ENCODE measurements around the gene PCDHB14.

DNA sequence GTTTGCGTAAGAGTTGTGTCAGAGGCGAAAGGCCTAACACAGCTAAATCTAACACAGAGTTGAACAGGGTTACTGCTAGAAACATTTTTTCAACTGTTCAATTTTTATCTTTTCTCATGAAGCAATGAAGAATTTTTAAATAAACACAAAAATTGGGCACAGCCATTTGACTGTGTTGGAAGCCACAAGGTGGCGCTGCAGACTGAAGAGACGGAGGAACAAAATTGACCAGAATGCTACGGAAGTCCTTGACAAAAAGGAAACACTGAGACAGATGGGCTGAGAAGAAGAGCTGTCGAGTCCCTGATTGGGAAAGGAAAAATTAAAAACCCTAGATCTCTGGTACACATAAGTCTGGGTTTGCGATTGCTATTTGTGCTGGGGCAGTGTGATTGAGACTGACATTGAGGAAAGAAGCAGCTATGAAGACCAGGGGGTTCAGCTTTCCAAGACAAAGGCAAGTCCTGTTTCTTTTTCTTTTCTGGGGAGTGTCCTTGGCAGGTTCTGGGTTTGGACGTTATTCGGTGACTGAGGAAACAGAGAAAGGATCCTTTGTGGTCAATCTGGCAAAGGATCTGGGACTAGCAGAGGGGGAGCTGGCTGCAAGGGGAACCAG is 36.1 kb upstream of the PCDHB14 start, which contains the start of gene PCDHB9:
- TF ChIP-seq, protein P1, sequence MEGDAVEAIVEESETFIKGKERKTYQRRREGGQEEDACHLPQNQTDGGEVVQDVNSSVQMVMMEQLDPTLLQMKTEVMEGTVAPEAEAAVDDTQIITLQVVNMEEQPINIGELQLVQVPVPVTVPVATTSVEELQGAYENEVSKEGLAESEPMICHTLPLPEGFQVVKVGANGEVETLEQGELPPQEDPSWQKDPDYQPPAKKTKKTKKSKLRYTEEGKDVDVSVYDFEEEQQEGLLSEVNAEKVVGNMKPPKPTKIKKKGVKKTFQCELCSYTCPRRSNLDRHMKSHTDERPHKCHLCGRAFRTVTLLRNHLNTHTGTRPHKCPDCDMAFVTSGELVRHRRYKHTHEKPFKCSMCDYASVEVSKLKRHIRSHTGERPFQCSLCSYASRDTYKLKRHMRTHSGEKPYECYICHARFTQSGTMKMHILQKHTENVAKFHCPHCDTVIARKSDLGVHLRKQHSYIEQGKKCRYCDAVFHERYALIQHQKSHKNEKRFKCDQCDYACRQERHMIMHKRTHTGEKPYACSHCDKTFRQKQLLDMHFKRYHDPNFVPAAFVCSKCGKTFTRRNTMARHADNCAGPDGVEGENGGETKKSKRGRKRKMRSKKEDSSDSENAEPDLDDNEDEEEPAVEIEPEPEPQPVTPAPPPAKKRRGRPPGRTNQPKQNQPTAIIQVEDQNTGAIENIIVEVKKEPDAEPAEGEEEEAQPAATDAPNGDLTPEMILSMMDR (IDR thresholded peaks at IDR 0.05), result peak in 1 of 7 experiments; percentile 10
- TF ChIP-seq POLR2A (IDR thresholded peaks at IDR 0.05) (no peak), EP300 (IDR thresholded peaks at IDR 0.05) (no peak), POLR2AphosphoS5 (IDR thresholded peaks at IDR 0.05) (no peak)
